Mucosa of rectum (tissue), 2 donors: Measurements from ENCODE around the gene HEATR5B.
"Not testable (repeated sequence)": the region's sequence is repeated elsewhere in the genome, so short reads cannot be mapped to it uniquely, and the experiment has no call there.

Experiments used
- H3K27ac ChIP-seq, 2 donors: one replicate each; pipeline ENCODE4 v1.7.0; 2013; ENCODE audit warnings: inconsistent platforms in 2 of 2, low read depth in 2 of 2, low read length in 2 of 2
- H3K27me3 ChIP-seq, 2 donors: one replicate each; pipeline ENCODE4 v1.7.0; 2013; ENCODE audit warnings: low read length in 2 of 2; ENCODE audit not compliant: control insufficient read depth in 2 of 2, insufficient read depth in 2 of 2
- H3K36me3 ChIP-seq, 2 donors: one replicate each; pipeline ENCODE4 v1.7.0; 2013; ENCODE audit warnings: low read length in 2 of 2; ENCODE audit not compliant: control insufficient read depth in 2 of 2, insufficient read depth in 2 of 2
- H3K4me1 ChIP-seq, 2 donors: one replicate each; pipeline ENCODE4 v1.7.0; 2013; ENCODE audit warnings: low read length in 2 of 2, mild to moderate bottlenecking in 1 of 2; ENCODE audit not compliant: control insufficient read depth in 2 of 2, insufficient read depth in 2 of 2
- H3K4me3 ChIP-seq, 2 donors: one replicate each; pipeline ENCODE4 v1.7.0; 2013; ENCODE audit warnings: low read length in 2 of 2
- H3K9ac ChIP-seq, 2 donors: one replicate each; pipeline ENCODE4 v1.7.0; 2013; ENCODE audit warnings: low read length in 2 of 2, low read depth in 1 of 2, mild to moderate bottlenecking in 1 of 2
- H3K9me3 ChIP-seq, 2 donors: one replicate each; pipeline ENCODE4 v1.7.0; 2013; ENCODE audit warnings: low read length in 2 of 2; ENCODE audit not compliant: control insufficient read depth in 2 of 2
- donor health status: healthy.
- donor health status: Normal muscosa, but diverticular disease.

The HEATR5B gene

DNA sequence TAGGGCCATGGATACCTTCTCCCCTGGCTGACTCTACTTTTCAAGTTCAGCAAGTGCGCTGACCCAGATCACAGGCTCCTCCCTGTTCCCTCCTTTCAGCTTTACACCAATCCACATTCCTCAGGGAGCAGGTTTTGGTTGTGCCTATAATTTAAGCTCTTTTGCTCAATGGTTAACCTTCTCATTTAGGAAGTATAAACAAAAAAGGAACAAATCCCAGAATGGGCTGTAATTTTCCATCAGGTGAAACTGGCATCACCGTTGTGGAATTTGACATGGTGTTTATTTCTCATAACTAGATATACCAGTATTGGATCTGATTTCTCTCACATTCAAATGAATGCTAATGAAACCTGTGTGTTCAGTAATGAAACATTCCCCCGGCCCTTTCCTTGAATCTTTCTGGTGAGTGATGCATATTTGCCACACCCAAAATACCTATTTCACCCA, 131.4 kb downstream of the HEATR5B start:
- H3K9ac ChIP-seq = no peak overlapping the region
- H3K4me3 ChIP-seq = no peak overlapping the region
- H3K27ac ChIP-seq = no peak overlapping the region

DNA sequence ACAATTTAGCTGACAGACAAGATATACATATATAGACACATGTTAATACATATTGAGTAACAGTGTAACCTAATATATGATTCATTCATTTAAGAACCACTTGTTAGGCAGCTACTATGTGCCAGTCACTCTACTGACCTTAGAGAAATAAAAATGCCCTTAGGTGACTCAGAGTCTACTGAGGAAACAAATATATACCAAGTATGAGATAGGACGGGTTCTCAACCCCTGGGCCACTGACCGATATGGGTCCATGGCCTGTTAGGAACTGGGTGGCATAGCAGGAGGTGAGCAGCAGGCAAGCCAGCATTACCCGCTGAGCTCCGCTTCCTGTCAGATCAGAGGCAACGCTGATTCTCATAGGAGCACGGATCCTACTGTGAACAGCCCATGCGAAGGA, 132.6 kb downstream of the HEATR5B start:
- H3K27me3 ChIP-seq = no peaks in the 10 kb centered on the region
- no peak overlapping the region for H3K4me3 ChIP-seq
- H3K9me3 ChIP-seq = no peaks in the 10 kb centered on the region
- no peaks in the 10 kb centered on the region for H3K4me1 ChIP-seq
- no peak overlapping the region for H3K9ac ChIP-seq
- no peaks in the 10 kb centered on the region for H3K36me3 ChIP-seq
- H3K27ac ChIP-seq = no peak overlapping the region

More for the DNA sequence above, 131.4 kb downstream of the HEATR5B start:
- no peaks in the 10 kb centered on the region for H3K27me3 ChIP-seq
- H3K4me1 ChIP-seq = no peaks in the 10 kb centered on the region
- H3K9me3 ChIP-seq = no peaks in the 10 kb centered on the region
- H3K36me3 ChIP-seq = no peaks in the 10 kb centered on the region

DNA sequence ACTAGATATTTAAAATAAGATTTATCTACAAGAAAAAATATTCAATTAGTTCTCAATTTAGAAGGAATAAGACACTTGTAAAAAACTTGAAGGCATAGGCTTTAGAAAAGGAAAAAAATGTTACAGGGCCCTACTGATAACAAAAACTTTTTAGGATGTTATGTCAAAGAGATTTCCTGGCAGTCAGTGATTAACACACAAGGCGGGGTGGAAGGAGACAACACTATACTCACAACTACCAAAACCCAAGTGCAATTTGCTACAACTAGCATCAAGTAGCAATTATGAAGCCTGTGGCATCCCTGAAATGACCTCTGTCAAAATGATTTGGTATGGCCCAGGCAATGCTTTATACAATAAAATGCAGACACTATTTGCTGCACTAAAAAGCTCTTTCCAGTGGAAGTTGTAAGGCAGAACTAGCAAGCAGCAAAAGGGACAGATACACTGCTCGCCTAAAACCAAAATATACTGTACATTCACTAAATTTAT, 133.1 kb downstream of the HEATR5B start:
- Histone ChIP-seq H3K27ac (no peak overlapping the region), H3K4me3 (no peak overlapping the region), H3K4me1 (no peaks in the 10 kb centered on the region), H3K27me3 (no peaks in the 10 kb centered on the region), H3K9me3 (no peaks in the 10 kb centered on the region), H3K9ac (no peak overlapping the region), H3K36me3 (no peaks in the 10 kb centered on the region)

DNA sequence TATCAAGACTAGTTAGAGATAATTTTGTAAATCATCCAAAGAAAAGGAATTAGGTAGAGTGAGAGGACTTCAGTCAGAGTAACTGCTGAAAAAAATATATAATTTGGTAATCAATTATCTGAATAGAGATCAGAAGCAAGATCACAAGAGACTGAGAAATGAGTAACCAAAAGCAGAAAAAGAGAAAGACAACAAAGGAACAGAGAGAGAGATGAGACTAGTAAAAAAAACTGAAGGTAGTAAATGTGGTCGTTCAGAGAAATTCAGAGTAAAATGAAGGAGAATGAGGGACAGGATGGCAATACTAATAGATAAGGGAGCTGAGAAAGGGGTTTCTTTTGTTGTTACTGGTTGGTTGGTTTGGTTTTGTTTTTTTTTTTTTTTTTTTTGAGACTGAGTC, 134.3 kb downstream of the HEATR5B start:
- no peak overlapping the region for H3K4me3 ChIP-seq

DNA sequence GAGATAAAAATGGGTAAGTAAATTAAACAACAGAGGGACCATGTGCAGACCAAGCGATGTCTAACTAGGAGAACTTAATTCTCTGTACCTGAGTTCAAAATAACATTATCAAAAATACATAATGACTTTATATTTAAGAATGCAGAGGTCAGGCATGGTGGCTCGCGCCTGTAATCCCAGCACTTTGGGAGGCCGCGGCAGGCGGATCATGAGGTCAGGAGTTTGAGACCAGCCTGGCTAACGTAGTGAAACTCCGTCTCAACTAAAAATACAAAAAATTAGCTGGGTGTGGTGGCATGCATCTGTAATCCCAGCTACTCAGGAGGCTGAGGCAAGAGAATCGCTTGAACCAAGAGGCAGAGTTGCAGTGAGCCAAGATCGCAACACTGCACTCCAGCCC, 138.9 kb downstream of the HEATR5B start:
- not testable (repeated sequence) for H3K4me1 ChIP-seq, H3K27ac ChIP-seq, H3K9me3 ChIP-seq, H3K27me3 ChIP-seq, H3K9ac ChIP-seq, H3K4me3 ChIP-seq, H3K36me3 ChIP-seq

More for the DNA sequence above, 134.3 kb downstream of the HEATR5B start:
- no peaks in the 10 kb centered on the region for H3K9me3 ChIP-seq
- no peak overlapping the region for H3K9ac ChIP-seq
- H3K27me3 ChIP-seq = no peaks in the 10 kb centered on the region
- no peak overlapping the region for H3K27ac ChIP-seq
- H3K4me1 ChIP-seq = no peaks in the 10 kb centered on the region
- H3K36me3 ChIP-seq = no peaks in the 10 kb centered on the region

DNA sequence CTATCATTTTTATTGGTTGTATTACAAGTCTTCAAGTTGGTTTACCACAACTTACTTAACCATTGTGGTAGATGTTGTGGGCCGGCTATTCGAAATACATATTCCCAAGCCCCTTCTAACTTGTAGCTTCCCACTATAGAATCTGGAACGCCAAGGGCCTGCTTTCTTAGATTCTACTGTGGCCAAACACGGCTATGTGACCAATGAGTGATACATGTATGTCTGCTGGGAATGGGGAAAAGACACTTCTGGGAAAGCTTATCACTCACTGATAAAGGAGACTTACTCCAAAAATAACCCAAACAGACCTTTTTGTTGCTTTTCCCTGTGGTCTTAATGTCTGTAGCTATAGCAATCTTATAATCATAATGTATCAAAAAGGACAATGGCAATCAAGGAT, 142.3 kb downstream of the HEATR5B start:
- Histone ChIP-seq H3K4me1 (no peaks in the 10 kb centered on the region), H3K36me3 (peaks cover 0 to 2% of the 10 kb centered on the region in 2 donors), H3K27ac (no peak overlapping the region), H3K9me3 (no peaks in the 10 kb centered on the region), H3K27me3 (no peaks in the 10 kb centered on the region), H3K4me3 (no peak overlapping the region), H3K9ac (no peak overlapping the region)

DNA sequence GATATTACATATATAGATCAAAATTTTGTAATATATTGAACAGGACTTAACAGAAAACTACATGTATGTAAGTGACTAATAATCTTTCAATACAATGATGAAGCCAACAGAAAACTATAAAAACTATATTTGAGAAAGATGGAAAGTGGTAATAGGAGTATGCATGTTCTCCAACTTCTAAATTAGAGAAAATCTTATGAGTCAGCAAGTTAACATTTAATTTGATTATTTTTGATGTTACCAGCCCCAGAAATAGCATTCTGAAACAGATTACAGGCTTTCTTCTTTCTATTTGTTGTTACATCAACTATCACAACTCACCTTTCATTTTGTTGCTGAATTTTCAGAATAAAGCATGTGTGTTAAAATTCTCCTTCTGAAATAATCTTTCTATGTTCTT, 147.6 kb downstream of the HEATR5B start:
- H3K4me1 ChIP-seq, H3K27me3 ChIP-seq, H3K9me3 ChIP-seq, H3K4me3 ChIP-seq, H3K9ac ChIP-seq, H3K36me3 ChIP-seq, H3K27ac ChIP-seq: not testable (repeated sequence)

DNA sequence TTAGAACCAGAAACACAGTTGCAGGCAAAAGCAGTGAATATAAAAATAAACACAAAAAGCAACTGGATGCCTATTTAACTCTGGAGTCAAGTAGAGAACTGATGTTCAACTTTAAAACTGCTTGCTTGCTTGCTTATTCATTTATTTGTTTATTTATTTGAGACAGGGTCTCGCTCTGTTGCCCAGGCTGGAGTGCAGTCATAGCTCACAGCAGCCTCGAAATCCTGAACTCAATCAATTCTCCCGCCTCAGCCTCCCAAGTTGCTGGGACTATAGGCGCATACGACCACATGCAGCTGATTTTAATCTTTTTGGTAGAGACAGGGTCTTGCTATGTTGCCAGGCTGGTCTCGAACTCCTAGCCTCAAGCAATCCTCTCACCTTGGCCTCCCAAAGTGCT, 152.5 kb downstream of the HEATR5B start:
- H3K27ac ChIP-seq, H3K9me3 ChIP-seq, H3K36me3 ChIP-seq, H3K9ac ChIP-seq, H3K4me1 ChIP-seq, H3K4me3 ChIP-seq, H3K27me3 ChIP-seq: not testable (repeated sequence)
